WTC11 (cell line): Measurements from ENCODE around the gene TMEM272.

ENCODE experiments used
- KAT7 ChIP-seq: sonication (generic); formaldehyde crosslinking; IDR thresholded peaks from 2 replicates; pipeline ENCODE4 v1.8.1; 2023; ENCODE audit warnings: missing genetic modification reagents, mild to moderate bottlenecking, borderline replicate concordance
- NR1H2 ChIP-seq: sonication (generic); formaldehyde crosslinking; IDR thresholded peaks from 2 replicates; pipeline ENCODE4 v1.9.0; 2021; ENCODE audit warnings: mild to moderate bottlenecking, moderate library complexity, missing genetic modification reagents
- TF ChIP-seq, protein P1 (sequence below): fragments of 200-600 bp; IDR thresholded peaks from 2 replicates; pipeline ENCODE4 v1.8.0; 2022; ENCODE audit warnings: antibody characterized with exemption

DNA sequence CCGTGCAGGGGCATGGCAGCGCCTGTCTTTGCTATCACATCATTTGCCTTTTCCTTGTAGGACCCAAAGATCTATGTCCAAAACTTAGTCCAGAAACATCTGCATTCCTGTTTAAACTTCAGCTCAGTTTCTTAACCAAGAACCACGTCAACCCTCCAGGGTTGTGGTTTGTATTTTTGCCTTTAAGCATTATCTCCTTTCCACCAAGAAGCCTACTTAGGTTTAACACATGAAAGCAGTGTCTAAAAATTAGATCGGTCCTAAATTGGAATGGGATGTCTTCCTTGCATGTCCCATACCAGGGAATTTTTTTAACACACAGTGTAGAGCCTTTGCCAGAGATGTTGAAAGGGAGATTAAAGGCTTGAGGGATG, 79.8 kb downstream of the TMEM272 start:
- TF ChIP-seq KAT7 (CRISPR knock-in tag) (no peak), NR1H2 (CRISPR knock-in tag) (no peak)
- TF ChIP-seq, protein P1, sequence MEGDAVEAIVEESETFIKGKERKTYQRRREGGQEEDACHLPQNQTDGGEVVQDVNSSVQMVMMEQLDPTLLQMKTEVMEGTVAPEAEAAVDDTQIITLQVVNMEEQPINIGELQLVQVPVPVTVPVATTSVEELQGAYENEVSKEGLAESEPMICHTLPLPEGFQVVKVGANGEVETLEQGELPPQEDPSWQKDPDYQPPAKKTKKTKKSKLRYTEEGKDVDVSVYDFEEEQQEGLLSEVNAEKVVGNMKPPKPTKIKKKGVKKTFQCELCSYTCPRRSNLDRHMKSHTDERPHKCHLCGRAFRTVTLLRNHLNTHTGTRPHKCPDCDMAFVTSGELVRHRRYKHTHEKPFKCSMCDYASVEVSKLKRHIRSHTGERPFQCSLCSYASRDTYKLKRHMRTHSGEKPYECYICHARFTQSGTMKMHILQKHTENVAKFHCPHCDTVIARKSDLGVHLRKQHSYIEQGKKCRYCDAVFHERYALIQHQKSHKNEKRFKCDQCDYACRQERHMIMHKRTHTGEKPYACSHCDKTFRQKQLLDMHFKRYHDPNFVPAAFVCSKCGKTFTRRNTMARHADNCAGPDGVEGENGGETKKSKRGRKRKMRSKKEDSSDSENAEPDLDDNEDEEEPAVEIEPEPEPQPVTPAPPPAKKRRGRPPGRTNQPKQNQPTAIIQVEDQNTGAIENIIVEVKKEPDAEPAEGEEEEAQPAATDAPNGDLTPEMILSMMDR, result no peak
